ENCODE results near the gene MYL6B.

MYL6B gene

DNA sequence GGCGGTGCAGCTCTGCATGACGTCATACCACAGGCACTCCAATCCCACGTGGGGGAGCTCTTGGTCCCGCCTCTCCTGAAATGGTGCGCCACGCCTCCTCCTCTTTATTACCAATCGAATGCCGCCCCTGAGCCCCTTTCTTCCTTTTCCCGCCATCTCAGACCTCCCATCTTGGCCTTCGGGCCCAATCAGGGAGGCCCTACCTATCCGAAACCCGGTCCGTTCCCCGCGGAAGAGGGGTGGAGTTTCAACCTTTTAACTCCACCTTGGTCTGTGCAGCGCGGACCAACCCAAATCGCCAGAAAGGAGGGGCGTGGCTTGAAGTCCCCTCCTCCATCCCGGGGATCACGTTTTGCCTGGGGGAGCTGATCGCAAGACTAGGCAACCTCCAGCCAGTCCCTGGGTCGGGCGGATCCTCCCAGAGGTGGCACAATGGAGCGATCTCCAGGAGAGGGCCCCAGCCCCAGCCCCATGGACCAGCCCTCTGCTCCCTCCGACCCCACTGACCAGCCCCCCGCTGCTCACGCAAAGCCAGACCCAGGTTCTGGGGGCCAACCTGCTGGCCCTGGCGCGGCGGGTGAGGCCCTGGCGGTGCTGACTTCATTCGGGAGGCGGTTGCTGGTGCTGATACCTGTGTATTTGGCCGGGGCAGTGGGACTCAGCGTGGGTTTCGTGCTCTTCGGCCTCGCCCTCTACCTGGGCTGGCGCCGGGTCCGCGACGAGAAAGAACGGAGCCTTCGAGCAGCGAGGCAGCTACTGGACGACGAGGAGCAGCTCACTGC is 24.3 kb upstream of the MYL6B start, which contains the start of gene ESYT1:
Gene ESYT1, plus strand, starts transcription at position 380 of the 782 bp plus-strand sequence. Its CDS starts 53 bp downstream, at position 433.
- no peaks in the 10 kb centered on the region for H3K27me3 ChIP-seq (ENCODE audit: control insufficient read depth, insufficient read depth, low read length)
- TF ChIP-seq, protein P1, sequence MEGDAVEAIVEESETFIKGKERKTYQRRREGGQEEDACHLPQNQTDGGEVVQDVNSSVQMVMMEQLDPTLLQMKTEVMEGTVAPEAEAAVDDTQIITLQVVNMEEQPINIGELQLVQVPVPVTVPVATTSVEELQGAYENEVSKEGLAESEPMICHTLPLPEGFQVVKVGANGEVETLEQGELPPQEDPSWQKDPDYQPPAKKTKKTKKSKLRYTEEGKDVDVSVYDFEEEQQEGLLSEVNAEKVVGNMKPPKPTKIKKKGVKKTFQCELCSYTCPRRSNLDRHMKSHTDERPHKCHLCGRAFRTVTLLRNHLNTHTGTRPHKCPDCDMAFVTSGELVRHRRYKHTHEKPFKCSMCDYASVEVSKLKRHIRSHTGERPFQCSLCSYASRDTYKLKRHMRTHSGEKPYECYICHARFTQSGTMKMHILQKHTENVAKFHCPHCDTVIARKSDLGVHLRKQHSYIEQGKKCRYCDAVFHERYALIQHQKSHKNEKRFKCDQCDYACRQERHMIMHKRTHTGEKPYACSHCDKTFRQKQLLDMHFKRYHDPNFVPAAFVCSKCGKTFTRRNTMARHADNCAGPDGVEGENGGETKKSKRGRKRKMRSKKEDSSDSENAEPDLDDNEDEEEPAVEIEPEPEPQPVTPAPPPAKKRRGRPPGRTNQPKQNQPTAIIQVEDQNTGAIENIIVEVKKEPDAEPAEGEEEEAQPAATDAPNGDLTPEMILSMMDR (IDR thresholded peaks at IDR 0.05) = no peak

DNA sequence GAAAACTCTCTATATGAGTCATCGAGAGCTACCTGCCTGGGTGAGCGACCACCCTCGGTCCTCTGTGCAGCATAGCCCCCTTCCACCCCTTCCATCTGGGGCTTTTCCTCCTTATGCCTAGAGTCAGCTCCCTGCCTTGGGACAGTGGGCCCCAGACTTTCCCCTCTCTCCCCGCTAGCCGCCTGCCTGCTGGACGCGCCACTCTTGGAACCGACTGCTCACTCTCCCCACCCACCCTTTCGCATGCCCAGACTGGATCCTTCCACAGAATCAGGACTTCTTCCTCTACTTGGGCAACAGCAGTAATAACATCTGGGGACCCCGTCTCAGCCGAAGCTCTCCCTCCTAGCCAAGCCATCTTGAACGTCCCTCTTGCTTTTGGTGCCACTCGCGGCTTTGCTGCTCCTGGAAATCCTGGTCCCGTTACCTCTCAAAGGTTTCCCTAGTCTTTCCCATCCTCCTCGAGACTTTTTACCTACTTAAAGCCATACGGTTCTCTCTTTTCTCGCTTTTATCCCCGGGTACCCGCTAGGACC is 23.6 kb upstream of the MYL6B start:
- Histone ChIP-seq H3K79me2 (no peaks in the 10 kb centered on the region), H3K27ac (peak overlapping the region; percentile 57), H2AFZ (peak overlapping the region; percentile 72), H3K9ac (no peak overlapping the region), H3K4me1 (peaks cover 17% of the 10 kb centered on the region), H3K27me3 (ENCODE audit: control insufficient read depth, insufficient read depth, low read length) (no peaks in the 10 kb centered on the region), H3K4me3 (ENCODE audit: low read depth, low read length) (peak overlapping the region; percentile 82), H3K9me3 (ENCODE audit: control insufficient read depth, low read length) (no peaks in the 10 kb centered on the region), H3K36me3 (ENCODE audit: control insufficient read depth, insufficient read depth, low read length) (no peaks in the 10 kb centered on the region), H3K4me2 (ENCODE audit: low read length) (peak overlapping the region; percentile 90)
- TF ChIP-seq, protein P1 (IDR thresholded peaks at IDR 0.05) = no peak

More for the DNA sequence above, 24.3 kb upstream of the MYL6B start, which contains the start of gene ESYT1:
- H3K79me2 ChIP-seq = no peaks in the 10 kb centered on the region
- peak within 1 kb of the TSS; percentile 57 for H3K27ac ChIP-seq
- peaks cover 17% of the 10 kb centered on the region for H3K4me1 ChIP-seq
- no peaks in the 10 kb centered on the region for H3K9me3 ChIP-seq (ENCODE audit: control insufficient read depth, low read length)
- peak within 1 kb of the TSS; percentile 82 for H3K4me3 ChIP-seq (ENCODE audit: low read depth, low read length)
- H2AFZ ChIP-seq = peak within 1 kb of the TSS; percentile 72
- peak within 1 kb of the TSS; percentile 90 for H3K4me2 ChIP-seq (ENCODE audit: low read length)
- no peaks in the 10 kb centered on the region for H3K36me3 ChIP-seq (ENCODE audit: control insufficient read depth, insufficient read depth, low read length)
- no peak within 1 kb of the TSS for H3K9ac ChIP-seq

DNA sequence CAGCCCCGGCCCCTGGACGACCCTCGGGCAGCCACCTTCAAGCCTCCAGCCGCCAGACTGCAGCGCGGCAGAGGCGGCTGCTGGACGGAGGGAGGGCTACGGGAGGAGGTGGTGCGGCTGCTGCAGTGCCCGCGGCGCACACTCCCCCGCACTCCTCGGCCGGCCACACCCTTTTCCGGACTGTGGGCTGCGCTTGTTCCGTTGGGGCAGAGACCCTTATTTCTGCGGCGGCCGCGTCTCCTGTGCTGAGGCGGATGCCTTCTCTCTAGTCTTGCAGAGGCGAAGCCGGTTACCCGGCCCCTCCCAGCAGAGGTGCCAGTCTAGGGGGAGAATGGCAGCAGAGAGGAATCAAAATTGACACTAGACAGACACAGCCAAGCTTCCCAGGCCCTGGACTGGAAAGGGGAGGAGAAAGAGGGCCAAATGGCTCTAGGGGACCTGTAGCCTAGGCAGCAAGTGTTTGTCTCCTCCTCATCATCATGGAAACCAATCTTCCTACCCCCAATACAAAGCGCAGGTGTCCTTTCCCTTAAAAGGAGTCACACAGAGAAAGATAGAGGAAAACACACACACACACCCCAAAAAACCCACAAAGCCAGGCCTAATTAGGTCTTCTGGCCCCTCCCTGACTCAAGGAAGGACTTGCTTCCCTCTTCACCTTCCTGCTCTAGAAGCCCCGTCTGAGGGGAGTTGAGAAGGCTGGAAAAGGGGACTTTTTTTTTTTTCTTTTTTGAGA is 23.0 kb upstream of the MYL6B start:
- TF ChIP-seq, protein P1 (IDR thresholded peaks at IDR 0.05) = no peak
- Histone ChIP-seq H2AFZ (peak overlapping the region; percentile 72), H3K9me3 (ENCODE audit: control insufficient read depth, low read length) (no peaks in the 10 kb centered on the region), H3K27me3 (ENCODE audit: control insufficient read depth, insufficient read depth, low read length) (no peaks in the 10 kb centered on the region), H3K9ac (no peak overlapping the region), H3K4me3 (ENCODE audit: low read depth, low read length) (peak overlapping the region; percentile 82), H3K79me2 (no peaks in the 10 kb centered on the region), H3K4me2 (ENCODE audit: low read length) (peak overlapping the region; percentile 90), H3K27ac (peak overlapping the region; percentile 57), H3K36me3 (ENCODE audit: control insufficient read depth, insufficient read depth, low read length) (no peaks in the 10 kb centered on the region), H3K4me1 (peaks cover 17% of the 10 kb centered on the region)

DNA sequence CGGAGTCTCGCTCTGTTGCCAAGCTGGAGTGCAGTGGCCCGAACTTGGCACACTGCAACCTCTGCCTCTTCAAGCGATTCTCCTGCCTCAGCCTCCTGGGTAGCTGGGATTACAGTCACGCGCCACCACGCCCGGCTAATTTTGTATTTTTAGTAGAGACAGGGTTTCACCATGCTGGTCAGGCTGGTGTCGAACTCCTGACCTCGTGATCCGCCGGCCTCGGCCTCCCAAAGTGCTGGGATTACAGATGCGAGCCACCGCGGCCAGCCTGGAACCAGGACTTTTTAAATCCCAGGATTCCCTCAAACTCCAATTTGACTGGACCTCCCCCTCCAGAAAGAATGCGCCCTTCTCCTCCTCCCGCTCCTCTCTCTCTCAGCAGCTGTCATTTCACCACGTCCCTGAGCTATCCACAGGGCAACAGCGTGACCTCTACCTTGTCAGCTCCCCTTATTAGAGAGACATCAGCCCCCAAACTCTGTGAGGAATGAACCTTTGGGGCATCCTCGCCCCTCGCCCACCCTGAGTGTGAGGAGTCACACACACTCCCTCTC is 22.4 kb upstream of the MYL6B start:
- H3K9me3 ChIP-seq (ENCODE audit: control insufficient read depth, low read length) = no peaks in the 10 kb centered on the region
- TF ChIP-seq, protein P1 (IDR thresholded peaks at IDR 0.05) = no peak
- H3K79me2 ChIP-seq = no peaks in the 10 kb centered on the region
- H3K4me3 ChIP-seq (ENCODE audit: low read depth, low read length) = peak overlapping the region; percentile 82
- H2AFZ ChIP-seq = peak overlapping the region; percentile 72
- no peak overlapping the region for H3K9ac ChIP-seq
- H3K36me3 ChIP-seq (ENCODE audit: control insufficient read depth, insufficient read depth, low read length) = no peaks in the 10 kb centered on the region
- no peaks in the 10 kb centered on the region for H3K27me3 ChIP-seq (ENCODE audit: control insufficient read depth, insufficient read depth, low read length)
- peak overlapping the region; percentile 90 for H3K4me2 ChIP-seq (ENCODE audit: low read length)
- H3K27ac ChIP-seq = peak overlapping the region; percentile 57
- H3K4me1 ChIP-seq = peaks cover 17% of the 10 kb centered on the region

All from parathyroid adenoma (tissue), 2 donors.